GOT3 (cell line): ENCODE data around the gene CSH2.

Source experiments
- DNase-seq: peaks from one replicate; lab custom pipeline; 2025; ENCODE audit warnings: mixed read lengths; lab: John Stamatoyannopoulos, UW

The CSH2 gene

GRCh38 chr17:63834431-63835166 is 38.9 kb downstream of the CSH2 start:
- no peak for DNase-seq

GRCh38 chr17:63833741-63834373 is 39.6 kb downstream of the CSH2 start:
- DNase-seq = no peak

DNA sequence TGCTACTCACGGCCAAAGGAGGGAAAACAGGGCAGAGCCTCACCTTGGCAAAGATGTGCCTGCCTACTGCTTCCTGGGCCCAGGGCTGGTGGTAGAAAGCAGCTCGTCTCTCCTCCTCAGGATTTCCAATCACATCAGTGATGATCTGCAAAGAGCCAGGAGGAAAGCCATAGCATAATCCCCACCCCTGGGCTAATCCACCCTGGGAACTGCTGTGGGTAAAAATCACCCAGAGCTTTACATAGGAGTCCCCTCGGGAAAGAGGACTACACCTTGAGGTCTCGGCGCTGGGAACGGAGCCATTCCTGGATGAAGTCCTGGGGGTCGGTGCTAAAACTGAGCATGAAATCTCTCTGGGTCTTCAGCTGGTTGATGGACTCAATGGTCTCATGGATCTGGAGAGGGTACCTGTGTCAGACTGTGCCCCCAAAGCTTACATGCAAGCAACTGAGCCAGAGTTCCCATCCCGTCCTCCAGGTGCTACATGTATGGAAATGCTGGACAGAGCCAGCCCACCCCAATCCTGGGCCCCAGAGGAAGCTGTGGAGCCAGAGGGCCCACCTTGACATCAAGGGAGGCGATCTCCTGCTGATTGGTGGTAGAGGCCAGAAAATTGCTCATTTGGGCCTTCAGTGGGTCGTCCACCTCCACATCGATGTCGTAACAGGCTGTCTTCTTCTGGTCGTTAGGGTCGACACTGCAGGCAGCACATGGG is 40.3 kb downstream of the CSH2 start:
- no peak for DNase-seq

DNA sequence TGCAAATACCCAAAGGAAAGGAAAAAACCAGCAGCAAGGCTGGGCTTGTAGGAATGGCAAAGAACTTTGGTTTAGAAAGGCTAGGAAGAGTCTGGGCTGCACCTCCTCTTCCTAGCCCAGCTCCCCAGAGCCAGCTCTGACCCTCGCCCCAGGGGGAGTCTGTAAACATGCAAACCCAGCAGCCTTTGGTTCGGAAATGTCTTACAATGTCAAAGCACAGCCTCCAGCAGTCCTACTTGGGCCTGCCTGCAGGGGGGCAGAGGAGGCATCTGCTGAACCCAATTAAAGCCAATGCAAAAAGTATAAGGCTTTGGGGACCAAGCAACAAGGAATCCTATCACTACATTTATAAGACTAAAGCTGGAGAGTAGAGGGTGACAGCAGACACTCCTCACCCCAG is 41.0 kb downstream of the CSH2 start:
- no peak for DNase-seq

DNA sequence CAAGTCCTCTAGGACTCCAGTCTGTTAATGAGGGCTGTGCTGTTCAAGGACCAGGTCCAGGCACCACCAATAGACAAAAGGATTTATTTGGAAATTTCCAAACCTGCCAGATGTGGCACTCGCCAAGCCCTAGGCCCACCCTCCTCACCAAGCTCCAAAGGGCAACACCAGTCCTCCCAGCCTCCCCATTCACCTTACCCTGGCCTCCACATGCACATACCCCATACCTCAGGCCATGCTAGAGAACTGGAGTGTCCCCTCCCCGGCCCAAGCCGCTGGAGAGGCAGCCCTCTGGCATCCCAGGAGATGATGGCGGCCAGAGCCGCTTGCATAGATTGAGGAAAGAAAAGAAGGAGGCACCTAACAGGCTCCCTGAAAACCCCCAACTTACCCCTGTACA is 41.5 kb downstream of the CSH2 start:
- no peak for DNase-seq

GRCh38 chr17:63831505-63831904 is 42.0 kb downstream of the CSH2 start:
- no peak for DNase-seq

DNA sequence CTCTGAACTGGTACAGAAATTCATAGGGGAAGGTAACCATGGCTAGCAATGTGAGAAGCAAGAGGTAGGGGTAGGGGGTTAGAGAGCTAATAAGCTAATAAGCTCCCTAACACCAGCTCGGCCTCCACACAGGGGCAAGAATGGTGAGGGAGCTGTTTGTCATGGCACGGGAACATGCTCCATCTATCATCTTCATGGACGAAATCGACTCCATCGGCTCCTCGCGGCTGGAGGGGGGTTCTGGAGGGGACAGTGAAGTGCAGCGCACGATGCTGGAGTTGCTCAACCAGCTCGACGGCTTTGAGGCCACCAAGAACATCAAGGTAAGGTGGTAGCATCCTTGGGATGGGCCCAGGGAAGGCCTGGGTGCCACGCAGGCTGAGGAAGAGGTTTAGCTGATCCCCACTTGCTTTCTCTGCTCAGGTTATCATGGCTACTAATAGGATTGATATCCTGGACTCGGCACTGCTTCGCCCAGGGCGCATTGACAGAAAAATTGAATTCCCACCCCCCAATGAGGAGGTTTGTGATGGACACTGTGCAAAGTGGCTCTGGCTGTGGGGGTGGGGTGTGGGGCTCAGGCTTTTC is 42.5 kb downstream of the CSH2 start:
- no peak for DNase-seq

GRCh38 chr17:63830278-63830677 is 43.2 kb downstream of the CSH2 start:
- no peak for DNase-seq

- no peak for DNase-seq
Measured at GRCh38 chr17:63828936-63829335, 44.5 kb downstream of the CSH2 start.

DNA sequence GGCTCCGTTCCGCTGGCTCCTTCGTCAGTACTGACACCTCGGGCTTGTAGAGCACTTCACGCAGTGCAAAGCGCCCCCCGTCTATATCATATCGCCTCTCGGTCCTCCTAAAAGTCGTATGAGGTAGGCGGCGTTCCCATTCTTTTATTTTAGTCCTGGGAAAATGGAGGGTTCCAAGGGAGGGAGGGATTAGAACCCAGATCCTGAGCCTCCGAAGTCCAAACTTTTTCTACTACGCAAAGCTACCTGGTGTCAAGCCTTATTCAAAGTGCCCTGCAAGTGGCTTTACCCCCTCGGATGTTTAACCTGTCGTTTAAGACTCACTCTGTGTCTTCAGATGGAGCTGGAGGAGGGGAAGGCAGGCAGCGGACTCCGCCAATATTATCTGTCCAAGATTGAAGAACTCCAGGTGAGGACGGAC is 45.7 kb downstream of the CSH2 start:
- DNase-seq = no peak

- DNase-seq = peak; percentile 76
Measured at GRCh38 chr17:63827002-63827800, 46.3 kb downstream of the CSH2 start, which contains the start of the genes FTSJ3 and PSMC5. Gene FTSJ3 (minus strand): TSS chr17:63827663. CDS start chr17:63826902, 761 bp downstream. Gene PSMC5 (plus strand): TSS chr17:63827431. CDS start chr17:63827491, 60 bp downstream.

GRCh38 chr17:63826468-63827001 is 46.9 kb downstream of the CSH2 start:
- DNase-seq = no peak

- no peak for DNase-seq
Measured at GRCh38 chr17:63824362-63824761, 49.1 kb downstream of the CSH2 start.

GRCh38 chr17:63823659-63824331 is 49.7 kb downstream of the CSH2 start:
- no peak for DNase-seq

DNA sequence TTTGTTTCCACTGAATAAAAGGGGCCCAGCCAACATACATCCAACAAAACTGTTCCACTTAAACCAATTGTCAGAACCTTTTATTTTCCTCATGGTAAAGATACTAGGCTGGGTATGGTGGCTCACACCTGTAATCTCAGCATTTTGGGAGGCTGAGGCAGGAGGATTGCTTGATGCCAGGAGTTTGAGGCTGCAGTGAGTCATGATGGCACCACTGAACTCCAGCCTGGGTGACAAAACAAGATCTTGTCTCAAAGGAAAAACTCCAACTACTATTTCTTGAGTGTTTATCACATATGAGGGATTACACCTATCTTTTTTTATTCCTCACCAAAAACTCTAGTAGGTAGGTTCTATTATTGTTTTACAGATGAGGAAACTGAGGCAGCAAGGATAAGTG is 50.9 kb downstream of the CSH2 start:
- no peak for DNase-seq
